Breast epithelium (tissue), 3 donors: ENCODE measurements around the gene STIMATE.

Experiments used
- CTCF ChIP-seq, 3 donors: fragments of 450-650 bp; IDR thresholded peaks; one replicate each; pipeline ENCODE4 v1.5.1; 2016 to 2017; ENCODE audit warnings: antibody characterized with exemption in 3 of 3, mild to moderate bottlenecking in 3 of 3, moderate library complexity in 3 of 3
- POLR2A ChIP-seq: fragments of 450-650 bp; IDR thresholded peaks from one replicate; pipeline ENCODE4 v1.6.1; 2016; ENCODE audit warnings: antibody characterized with exemption, mild to moderate bottlenecking, moderate library complexity
- POLR2AphosphoS5 ChIP-seq, 3 donors: sonication (generic); formaldehyde crosslinking; IDR thresholded peaks; one replicate each; pipeline ENCODE4 v1.6.1; 2017; ENCODE audit warnings: antibody characterized with exemption in 3 of 3

GRCh38 chr3:52891615-52892081 is 5.7 kb downstream of the STIMATE start:
- TF ChIP-seq POLR2A, result no peak
- TF ChIP-seq CTCF (IDR thresholded peaks at IDR 0.05), result no peak
- TF ChIP-seq POLR2AphosphoS5 (IDR thresholded peaks at IDR 0.05), result no peak
